Suprapubic skin (tissue), 4 donors: ENCODE data around the gene STXBP4. TPM values are rescaled to one million over a fixed set of nuclear protein-coding genes. Genes with fewer than 3 reads are reported as not detected.

Experiments used
- DNase-seq, 2 donors: peaks; one replicate each; pipeline ENCODE4 v3.0.0-alpha.2; 2019; ENCODE audit warnings: low spot score in 2 of 2
- H3K27ac ChIP-seq: fragments of 200-600 bp; sonication (generic); one replicate; pipeline ENCODE4 v1.5.1; 2019
- H3K27me3 ChIP-seq: fragments of 200-600 bp; sonication (generic); one replicate; pipeline ENCODE4 v1.5.1; 2019
- H3K36me3 ChIP-seq: fragments of 200-600 bp; sonication (generic); one replicate; pipeline ENCODE4 v1.5.1; 2019
- H3K4me1 ChIP-seq: fragments of 200-600 bp; sonication (generic); one replicate; pipeline ENCODE4 v1.5.1; 2019
- H3K4me3 ChIP-seq: fragments of 200-600 bp; sonication (generic); one replicate; pipeline ENCODE4 v1.5.1; 2019; ENCODE audit warnings: mild to moderate bottlenecking
- H3K9me3 ChIP-seq: fragments of 200-600 bp; sonication (generic); one replicate; pipeline ENCODE4 v1.5.1; 2019
- EP300 ChIP-seq: sonication (generic); formaldehyde crosslinking; IDR thresholded peaks from one replicate; pipeline ENCODE4 v1.6.1; 2017; ENCODE audit warnings: antibody characterized with exemption
- POLR2A ChIP-seq, 2 donors: fragments of 450-650 bp; IDR thresholded peaks; one replicate each; pipeline ENCODE4 v1.6.1; 2017; ENCODE audit warnings: antibody characterized with exemption in 2 of 2, mild to moderate bottlenecking in 2 of 2, moderate library complexity in 2 of 2
- POLR2AphosphoS5 ChIP-seq, 3 donors: sonication (generic); formaldehyde crosslinking; IDR thresholded peaks; one replicate each; pipeline ENCODE4 v1.6.1; 2017; ENCODE audit warnings: antibody characterized with exemption in 3 of 3
- WGBS: methylation state at CpG from one replicate; pipeline ENCODE4 v1.1.5; 2018; 5-methylcytosine and 5-hydroxymethylcytosine counted together
- total RNA-seq, 4 donors: library from RNA; depleted of rRNA; stranded (reverse); fragments of >200 nt; gene quantifications; one replicate each; pipeline ENCODE4 v1.1.0, GENCODE V29; 2016
- TF ChIP-seq, protein P1 (sequence below), 2 donors: fragments of 200-600 bp in 1 of 2; fragments of 450-650 bp in 1 of 2; sonication (generic) in 1 of 2; IDR thresholded peaks; one replicate each; pipeline ENCODE4 v1.5.1; 2016 to 2019; ENCODE audit warnings: antibody characterized with exemption in 2 of 2, mild to moderate bottlenecking in 1 of 2, moderate library complexity in 1 of 2

STXBP4 gene
- total RNA-seq, 4 donors from 2014 or later, result 1.6 to 29.4 (median 7.4) TPM

DNA sequence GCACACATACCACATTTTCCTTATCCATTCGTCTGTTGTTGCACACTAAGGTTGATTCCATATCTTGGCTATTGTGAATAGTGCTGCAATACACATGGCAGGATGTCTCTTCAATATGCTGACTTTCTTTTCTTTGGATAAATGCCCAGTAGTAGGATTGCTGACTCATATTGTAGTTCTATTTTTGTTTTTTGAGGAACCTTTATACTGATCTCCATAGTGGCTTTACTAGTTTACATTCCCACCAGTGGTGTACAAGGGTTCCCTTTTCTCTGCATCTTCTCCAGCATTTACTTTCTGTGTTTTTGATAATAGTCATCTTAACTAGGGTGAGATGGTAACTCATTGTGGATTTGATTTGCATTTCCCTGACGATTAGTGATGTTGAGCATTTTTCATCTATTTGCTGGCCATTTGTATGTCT is 118.1 kb downstream of the STXBP4 start:
- H3K4me3 ChIP-seq, result no peak overlapping the region

DNA sequence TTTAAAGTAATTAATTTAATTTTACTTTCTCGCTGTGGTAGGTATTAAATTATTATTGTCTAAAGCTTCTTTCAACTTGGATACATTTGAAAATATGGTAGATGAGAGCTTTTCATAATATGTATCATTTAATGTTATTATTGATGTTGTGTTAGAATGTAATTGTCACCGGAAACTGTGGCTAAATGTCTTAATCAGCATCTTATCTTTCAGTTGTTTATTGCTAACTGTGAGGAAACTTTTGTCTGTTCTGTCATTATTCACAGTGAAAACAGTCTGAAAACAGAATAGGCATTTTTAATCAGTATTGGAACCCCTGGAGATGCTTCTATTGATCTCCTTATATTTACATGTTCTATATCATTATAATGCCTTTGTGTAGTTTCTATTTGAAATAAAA is 120.7 kb downstream of the STXBP4 start:
- TF ChIP-seq, protein P1, sequence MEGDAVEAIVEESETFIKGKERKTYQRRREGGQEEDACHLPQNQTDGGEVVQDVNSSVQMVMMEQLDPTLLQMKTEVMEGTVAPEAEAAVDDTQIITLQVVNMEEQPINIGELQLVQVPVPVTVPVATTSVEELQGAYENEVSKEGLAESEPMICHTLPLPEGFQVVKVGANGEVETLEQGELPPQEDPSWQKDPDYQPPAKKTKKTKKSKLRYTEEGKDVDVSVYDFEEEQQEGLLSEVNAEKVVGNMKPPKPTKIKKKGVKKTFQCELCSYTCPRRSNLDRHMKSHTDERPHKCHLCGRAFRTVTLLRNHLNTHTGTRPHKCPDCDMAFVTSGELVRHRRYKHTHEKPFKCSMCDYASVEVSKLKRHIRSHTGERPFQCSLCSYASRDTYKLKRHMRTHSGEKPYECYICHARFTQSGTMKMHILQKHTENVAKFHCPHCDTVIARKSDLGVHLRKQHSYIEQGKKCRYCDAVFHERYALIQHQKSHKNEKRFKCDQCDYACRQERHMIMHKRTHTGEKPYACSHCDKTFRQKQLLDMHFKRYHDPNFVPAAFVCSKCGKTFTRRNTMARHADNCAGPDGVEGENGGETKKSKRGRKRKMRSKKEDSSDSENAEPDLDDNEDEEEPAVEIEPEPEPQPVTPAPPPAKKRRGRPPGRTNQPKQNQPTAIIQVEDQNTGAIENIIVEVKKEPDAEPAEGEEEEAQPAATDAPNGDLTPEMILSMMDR (IDR thresholded peaks at IDR 0.05), result no peak
- no peak for TF ChIP-seq EP300
- TF ChIP-seq POLR2AphosphoS5 (IDR thresholded peaks at IDR 0.05), result no peak
- TF ChIP-seq POLR2A (IDR thresholded peaks at IDR 0.05), result no peak
- no peak overlapping the region for H3K27ac ChIP-seq
- no peaks in the 10 kb centered on the region for H3K36me3 ChIP-seq
- 91% methylated on average over 2 of the region's 2 CpGs for WGBS
- H3K4me1 ChIP-seq, result no peaks in the 10 kb centered on the region
- H3K4me3 ChIP-seq, result no peak overlapping the region
- no peak for DNase-seq
- H3K27me3 ChIP-seq, result no peaks in the 10 kb centered on the region
- no peaks in the 10 kb centered on the region for H3K9me3 ChIP-seq

More for the DNA sequence above, 118.1 kb downstream of the STXBP4 start:
- Histone ChIP-seq H3K27me3 (no peaks in the 10 kb centered on the region), H3K9me3 (no peaks in the 10 kb centered on the region), H3K36me3 (no peaks in the 10 kb centered on the region), H3K27ac (no peak overlapping the region), H3K4me1 (no peaks in the 10 kb centered on the region)
- DNase-seq, result no peak
- 58% methylated on average over 2 of the region's 2 CpGs for WGBS
- TF ChIP-seq POLR2A (IDR thresholded peaks at IDR 0.05), result no peak
- TF ChIP-seq, protein P1 (IDR thresholded peaks at IDR 0.05), result no peak
- no peak for TF ChIP-seq EP300
- no peak for TF ChIP-seq POLR2AphosphoS5 (IDR thresholded peaks at IDR 0.05)

DNA sequence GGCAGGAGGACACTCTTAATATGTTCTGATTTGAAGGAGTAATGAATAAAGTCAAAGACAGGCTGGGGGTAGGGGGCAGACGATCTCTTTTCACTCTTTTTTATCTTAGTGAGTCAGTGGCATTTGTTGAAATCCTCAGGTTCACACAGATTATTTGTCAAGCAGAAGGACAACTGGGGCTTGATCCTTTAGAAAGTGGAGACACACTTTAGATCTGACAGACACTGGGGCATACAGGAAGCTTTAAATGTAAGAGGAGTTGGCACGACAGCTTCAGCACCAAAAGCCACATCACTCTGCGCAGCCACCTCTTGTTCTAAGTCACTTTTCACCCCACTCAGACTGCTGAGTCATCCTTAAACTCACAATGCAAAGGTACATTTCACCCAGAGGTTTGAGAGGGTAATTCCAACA is 121.5 kb downstream of the STXBP4 start:
- 73% methylated on average over 3 of the region's 3 CpGs for WGBS
- H3K36me3 ChIP-seq, result no peaks in the 10 kb centered on the region
- no peaks in the 10 kb centered on the region for H3K27me3 ChIP-seq
- DNase-seq, result no peak
- no peak for TF ChIP-seq POLR2AphosphoS5 (IDR thresholded peaks at IDR 0.05)
- TF ChIP-seq EP300, result no peak
- TF ChIP-seq, protein P1 (IDR thresholded peaks at IDR 0.05), result no peak
- TF ChIP-seq POLR2A (IDR thresholded peaks at IDR 0.05), result no peak
- no peak overlapping the region for H3K4me3 ChIP-seq
- no peak overlapping the region for H3K27ac ChIP-seq
- H3K4me1 ChIP-seq, result no peaks in the 10 kb centered on the region
- no peaks in the 10 kb centered on the region for H3K9me3 ChIP-seq

DNA sequence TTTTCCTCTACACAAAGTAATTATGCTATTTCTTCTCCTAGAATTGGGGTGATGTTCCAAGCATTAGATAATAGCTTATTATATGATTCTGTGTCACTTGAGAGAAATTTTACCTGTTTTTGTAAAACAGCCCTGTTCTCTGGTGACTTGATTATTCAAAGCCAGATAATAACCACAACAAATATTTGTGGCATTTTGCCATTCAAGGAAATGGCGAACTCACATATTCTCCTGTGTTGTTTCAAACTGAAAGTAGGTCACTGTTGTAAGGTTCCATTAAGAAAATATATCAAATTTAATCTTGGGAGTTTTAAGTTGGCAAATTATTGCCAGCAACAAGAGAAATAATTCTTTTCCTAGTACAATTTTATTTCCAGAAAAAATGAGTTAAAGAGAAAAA is 124.8 kb downstream of the STXBP4 start:
- H3K27me3 ChIP-seq, result no peaks in the 10 kb centered on the region
- no peak for DNase-seq
- TF ChIP-seq EP300 (no peak), POLR2AphosphoS5 (IDR thresholded peaks at IDR 0.05) (no peak), POLR2A (IDR thresholded peaks at IDR 0.05) (no peak)
- TF ChIP-seq, protein P1 (IDR thresholded peaks at IDR 0.05), result no peak
- H3K4me1 ChIP-seq, result no peaks in the 10 kb centered on the region
- no peak overlapping the region for H3K4me3 ChIP-seq
- H3K36me3 ChIP-seq, result no peaks in the 10 kb centered on the region
- 53% methylated on average over 1 of the region's 1 CpG for WGBS
- H3K9me3 ChIP-seq, result no peaks in the 10 kb centered on the region
- H3K27ac ChIP-seq, result no peak overlapping the region

DNA sequence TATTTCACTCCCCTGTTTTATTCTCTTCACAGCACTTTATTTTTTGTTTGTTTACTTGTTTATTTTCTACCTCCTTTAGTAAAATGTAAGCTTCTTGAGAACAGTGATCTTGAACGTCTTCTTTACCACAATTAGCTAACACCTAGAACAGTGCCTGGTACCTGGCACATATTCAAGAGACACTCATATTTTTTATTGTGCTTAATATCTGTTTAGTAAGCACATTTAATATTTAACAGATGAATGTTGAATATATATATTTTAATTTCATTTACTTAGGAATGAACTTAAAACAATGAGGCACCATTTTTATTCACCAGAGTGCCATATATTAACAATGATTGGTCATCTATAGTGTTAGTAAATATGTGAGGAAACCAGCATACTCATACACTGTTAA is 130.2 kb downstream of the STXBP4 start:
- no peaks in the 10 kb centered on the region for H3K36me3 ChIP-seq
- no peak overlapping the region for H3K27ac ChIP-seq
- H3K27me3 ChIP-seq, result no peaks in the 10 kb centered on the region
- no peak for DNase-seq
- no peaks in the 10 kb centered on the region for H3K9me3 ChIP-seq
- H3K4me1 ChIP-seq, result no peaks in the 10 kb centered on the region
- TF ChIP-seq POLR2AphosphoS5 (IDR thresholded peaks at IDR 0.05) (no peak), POLR2A (IDR thresholded peaks at IDR 0.05) (no peak), EP300 (no peak)
- TF ChIP-seq, protein P1 (IDR thresholded peaks at IDR 0.05), result no peak
- 89% methylated on average over 1 of the region's 1 CpG for WGBS
- H3K4me3 ChIP-seq, result no peak overlapping the region
